Chondrocyte (in vitro differentiated cells): ENCODE data around the gene MAML1. TPM values are rescaled to one million over a fixed set of nuclear protein-coding genes. Genes with fewer than 3 reads are reported as not detected.
A peak's percentile ranks its signal among the peaks of the same experiment; 100 is the strongest.

Experiments
- DNase-seq: peaks from one replicate; pipeline ENCODE4 v3.0.0; 2021; ENCODE audit warnings: mixed read lengths, low spot score
- H3K27ac Mint-ChIP-seq: one replicate; pipeline ENCODE4 v1.8.0; 2021; ENCODE audit warnings: mild to moderate bottlenecking, moderate library complexity, mixed read lengths; ENCODE audit not compliant: unreplicated experiment
- H3K27me3 Mint-ChIP-seq: 2 replicates; pipeline ENCODE4 v1.8.0; 2021; ENCODE audit warnings: low read depth, mixed read lengths
- H3K36me3 Mint-ChIP-seq: 2 replicates; pipeline ENCODE4 v1.8.0; 2021; ENCODE audit warnings: low read depth, mixed read lengths
- H3K4me1 Mint-ChIP-seq: 2 replicates; pipeline ENCODE4 v1.8.0; 2021; ENCODE audit warnings: low read depth, mild to moderate bottlenecking, mixed read lengths
- H3K4me3 Mint-ChIP-seq: one replicate; pipeline ENCODE4 v1.8.0; 2021; ENCODE audit warnings: mild to moderate bottlenecking, moderate library complexity, mixed read lengths; ENCODE audit not compliant: unreplicated experiment
- H3K9me3 Mint-ChIP-seq: 2 replicates; pipeline ENCODE4 v1.8.0; 2021; ENCODE audit warnings: low read depth, mixed read lengths
- CTCF ChIP-seq: fragments of 200-600 bp; sonication (generic); IDR thresholded peaks from 2 replicates; pipeline ENCODE4 v1.5.0; 2021; ENCODE audit warnings: antibody characterized with exemption, mild to moderate bottlenecking, moderate library complexity
- total RNA-seq: library from RNA; stranded (reverse); gene quantifications from 3 replicates; pipeline ENCODE4 v1.2.1, GENCODE V29; 2021

MAML1 gene
- total RNA-seq, 1 donor from 2014 or later: 29.9 TPM

DNA sequence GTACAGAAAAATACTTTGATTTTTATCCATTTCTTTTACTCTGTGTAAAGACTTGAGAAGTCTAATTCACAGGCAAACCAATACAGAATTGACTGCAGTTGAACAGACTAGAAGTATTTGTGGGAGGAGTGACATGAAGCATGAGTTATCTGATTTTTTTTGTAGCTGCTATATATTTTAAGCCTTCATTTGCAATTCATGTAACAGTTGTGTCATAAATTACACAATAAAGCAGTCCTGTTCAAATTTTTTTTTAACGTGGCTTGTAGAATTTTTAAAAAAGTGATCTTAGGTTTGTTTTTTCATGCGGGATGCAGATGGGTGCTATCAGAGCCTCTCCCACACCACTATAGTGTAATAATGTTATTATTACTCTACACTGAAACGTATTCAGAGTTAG lies 2.9 kb upstream of the MAML1 start:
- Mint-ChIP-seq H3K4me1 (peaks cover 28% of the 10 kb centered on the region), H3K27me3 (no peaks in the 10 kb centered on the region), H3K9me3 (no peaks in the 10 kb centered on the region), H3K27ac (peak overlapping the region; percentile 64), H3K4me3 (no peak overlapping the region), H3K36me3 (peaks cover 19% of the 10 kb centered on the region)
- no peak for DNase-seq
- no peak for TF ChIP-seq CTCF

DNA sequence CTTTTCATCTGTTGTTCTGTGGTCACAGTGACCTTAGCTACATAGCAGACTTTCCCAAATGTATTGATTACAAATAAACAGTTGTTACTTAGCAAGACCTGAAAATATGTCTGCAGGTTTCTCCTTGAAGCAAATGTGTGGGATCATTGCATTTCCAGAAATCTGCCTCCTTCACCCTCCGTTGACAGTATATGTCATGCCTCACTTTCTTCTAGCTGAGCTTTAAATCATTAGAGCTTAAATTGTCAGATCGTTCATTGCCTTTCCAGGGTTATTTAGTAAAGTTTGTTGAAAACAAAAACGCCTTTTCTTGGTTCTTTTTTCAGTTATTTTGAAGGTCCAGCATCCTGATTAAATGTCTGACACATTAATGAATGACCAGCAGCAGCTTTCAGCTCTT lies 2.3 kb upstream of the MAML1 start:
- Mint-ChIP-seq H3K36me3 (peaks cover 19% of the 10 kb centered on the region), H3K9me3 (no peaks in the 10 kb centered on the region), H3K27ac (peak overlapping the region; percentile 63), H3K4me3 (no peak overlapping the region), H3K4me1 (peaks cover 33% of the 10 kb centered on the region), H3K27me3 (no peaks in the 10 kb centered on the region)
- no peak for DNase-seq
- TF ChIP-seq CTCF: no peak

GRCh38 chr5:179730852-179731251 lies 1.8 kb upstream of the MAML1 start:
- peak overlapping the region; percentile 63 for H3K27ac Mint-ChIP-seq
- no peak for DNase-seq
- H3K36me3 Mint-ChIP-seq: peaks cover 19% of the 10 kb centered on the region
- no peak for TF ChIP-seq CTCF
- no peaks in the 10 kb centered on the region for H3K27me3 Mint-ChIP-seq
- H3K4me3 Mint-ChIP-seq: no peak overlapping the region
- peaks cover 35% of the 10 kb centered on the region for H3K4me1 Mint-ChIP-seq
- no peaks in the 10 kb centered on the region for H3K9me3 Mint-ChIP-seq

- Mint-ChIP-seq H3K9me3 (no peaks in the 10 kb centered on the region), H3K4me3 (peak overlapping the region; percentile 71), H3K36me3 (peaks cover 14% of the 10 kb centered on the region), H3K4me1 (peaks cover 39% of the 10 kb centered on the region), H3K27me3 (no peaks in the 10 kb centered on the region), H3K27ac (peak overlapping the region; percentile 92)
- DNase-seq: no peak
- TF ChIP-seq CTCF: no peak
Measured at GRCh38 chr5:179731791-179732411, 721 bp upstream of the MAML1 start.

GRCh38 chr5:179732918-179733771 lies 523 bp downstream of the MAML1 start:
- TF ChIP-seq CTCF: no peak
- H3K4me1 Mint-ChIP-seq: peaks cover 49% of the 10 kb centered on the region
- H3K27ac Mint-ChIP-seq: peak overlapping the region; percentile 97
- no peaks in the 10 kb centered on the region for H3K9me3 Mint-ChIP-seq
- peak overlapping the region; percentile 92 for H3K4me3 Mint-ChIP-seq
- no peaks in the 10 kb centered on the region for H3K27me3 Mint-ChIP-seq
- H3K36me3 Mint-ChIP-seq: peaks cover 5% of the 10 kb centered on the region
- DNase-seq: no peak
